Gastrocnemius medialis (tissue), 4 donors: ENCODE data around the gene CCDC70.

Experiments
- CTCF ChIP-seq, 5 experiments: fragments of 450-650 bp in 3 of 5; fragments of 200-600 bp in 2 of 5; sonication (generic) in 2 of 5; IDR thresholded peaks in 4 of 5; conservative IDR thresholded peaks in 1 of 5; 1 replicate in 4 of 5; 2 replicates in 1 of 5; pipeline ENCODE4 v1.5.1; 2016 to 2019; ENCODE audit warnings: antibody characterized with exemption in 5 of 5, mild to moderate bottlenecking in 3 of 5, moderate library complexity in 3 of 5
- POLR2A ChIP-seq, 2 donors: fragments of 450-650 bp; IDR thresholded peaks; one replicate each; pipeline ENCODE4 v1.6.1; 2017; ENCODE audit warnings: antibody characterized with exemption in 2 of 2, mild to moderate bottlenecking in 2 of 2, moderate library complexity in 2 of 2

GRCh38 chr13:51815848-51816247 lies 45.9 kb upstream of the CCDC70 start:
- TF ChIP-seq POLR2A (IDR thresholded peaks at IDR 0.05) (no peak), CTCF (IDR thresholded peaks at IDR 0.05 in 4 of 5, conservative IDR thresholded peaks at IDR 0.05 in 1 of 5) (no peak)
